Measurements from ENCODE around the gene TAF3.

TAF3 gene

DNA sequence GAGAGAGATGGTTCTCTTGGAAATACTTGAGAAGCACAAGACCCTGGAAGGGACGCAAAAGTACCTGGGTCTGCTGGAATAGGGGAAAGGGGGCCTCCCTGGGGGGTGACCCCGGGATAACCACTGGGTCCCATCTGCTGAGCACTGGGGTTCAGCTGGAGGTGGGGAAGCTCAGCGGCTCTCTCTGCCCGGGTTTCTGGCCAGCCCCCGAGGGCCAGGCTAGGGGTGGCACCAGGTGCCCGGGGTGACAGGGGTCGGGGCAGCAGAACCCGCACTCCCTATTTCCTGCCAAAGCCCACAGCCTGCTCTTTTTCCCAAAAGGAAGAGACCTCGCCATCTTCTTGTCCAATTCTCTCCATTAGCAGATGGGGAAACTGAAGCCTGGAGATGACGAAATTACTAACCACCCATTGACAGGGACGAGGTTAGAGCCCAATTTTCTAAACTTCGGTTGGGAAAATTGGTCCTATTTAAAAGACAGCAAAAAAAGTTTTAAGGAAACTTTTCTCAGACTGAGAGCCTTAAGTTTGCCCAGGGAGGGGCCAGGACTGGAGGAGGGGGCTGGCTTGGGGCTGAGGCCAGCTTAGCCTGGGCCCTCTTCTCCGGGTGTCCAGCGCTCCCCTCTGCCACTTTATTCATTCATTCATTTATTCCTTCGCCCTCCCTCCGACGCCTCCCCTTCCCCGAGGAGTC, 218.3 kb downstream of the TAF3 start:
- DNase-seq = peak in 1 of 6 experiments; percentile 41

DNA sequence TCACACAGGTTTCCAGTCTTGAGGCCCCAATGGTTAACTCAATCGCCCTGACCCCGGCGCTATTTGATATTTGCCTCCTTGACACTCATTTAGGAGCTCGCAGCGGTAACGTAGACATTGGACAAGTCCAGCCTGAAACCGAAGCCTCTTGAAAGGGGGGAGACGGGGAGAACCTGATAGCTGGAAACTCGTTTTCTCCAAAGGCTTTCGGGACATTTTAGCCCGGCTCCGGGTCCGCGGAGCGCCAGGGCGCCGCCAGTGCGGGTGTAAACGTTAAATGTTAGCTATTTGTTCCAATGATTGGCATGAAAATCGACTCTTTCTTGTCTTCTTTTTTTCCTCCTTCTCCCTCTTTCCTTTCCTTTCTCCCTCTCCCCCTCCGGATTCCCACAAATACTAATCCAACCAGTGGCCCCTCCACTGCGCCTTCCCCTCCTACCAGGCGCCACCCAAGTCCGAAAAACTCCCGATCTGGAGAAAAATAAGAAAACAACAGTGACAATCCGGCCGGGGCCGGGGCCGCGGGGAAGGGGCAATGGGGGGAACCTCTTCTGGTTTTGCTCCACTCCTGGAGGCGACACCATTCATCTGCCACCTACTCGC, 219.0 kb downstream of the TAF3 start:
- peak in 3 of 6 experiments; percentile 21 to 53 (median 28) for DNase-seq

DNA sequence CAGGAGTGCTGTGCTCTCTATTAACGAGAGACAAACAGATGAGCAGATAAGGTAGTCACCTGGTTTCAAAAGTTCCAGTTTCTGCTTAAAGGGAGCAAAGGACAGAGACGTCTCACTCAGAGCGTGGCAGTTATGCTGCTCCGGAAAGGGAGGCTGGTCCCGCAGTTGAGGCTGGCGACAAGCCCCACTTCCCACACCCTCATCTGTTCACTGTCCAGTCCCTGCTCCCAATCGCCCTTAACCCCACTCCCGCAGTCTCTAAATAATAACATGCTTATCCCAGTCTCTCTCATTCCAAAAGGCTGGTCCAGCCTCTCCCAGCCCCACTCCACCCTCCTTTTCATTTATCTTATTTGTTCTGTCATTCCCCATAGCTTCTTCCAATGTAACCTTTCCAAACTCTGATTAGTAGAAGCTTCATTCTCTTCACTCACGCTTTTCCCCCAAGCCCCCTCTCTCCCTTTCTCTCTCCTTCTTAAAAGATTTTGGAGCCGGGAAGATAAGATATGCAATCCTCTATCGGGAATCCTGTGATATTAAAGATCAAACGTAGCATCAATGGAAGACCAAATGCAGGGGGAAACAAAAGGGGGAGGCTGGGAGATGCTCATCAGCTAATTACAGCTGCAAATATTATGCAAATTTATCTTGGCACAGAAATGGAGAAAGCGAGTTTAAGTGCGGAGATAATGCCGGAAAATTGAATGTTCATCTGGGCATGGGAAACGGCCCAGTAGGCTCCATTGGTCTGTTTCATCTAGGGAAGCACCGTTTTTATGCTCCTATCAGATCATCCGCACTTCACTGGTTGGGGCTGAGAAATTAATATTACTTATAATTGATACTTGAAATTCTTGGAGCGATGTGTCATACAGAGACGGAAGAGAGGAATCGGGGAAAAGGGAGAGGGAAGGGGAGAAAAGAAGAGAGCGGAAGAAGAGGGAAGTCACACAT, 219.9 kb downstream of the TAF3 start:
- DNase-seq = peak in 1 of 6 experiments; percentile 35

DNA sequence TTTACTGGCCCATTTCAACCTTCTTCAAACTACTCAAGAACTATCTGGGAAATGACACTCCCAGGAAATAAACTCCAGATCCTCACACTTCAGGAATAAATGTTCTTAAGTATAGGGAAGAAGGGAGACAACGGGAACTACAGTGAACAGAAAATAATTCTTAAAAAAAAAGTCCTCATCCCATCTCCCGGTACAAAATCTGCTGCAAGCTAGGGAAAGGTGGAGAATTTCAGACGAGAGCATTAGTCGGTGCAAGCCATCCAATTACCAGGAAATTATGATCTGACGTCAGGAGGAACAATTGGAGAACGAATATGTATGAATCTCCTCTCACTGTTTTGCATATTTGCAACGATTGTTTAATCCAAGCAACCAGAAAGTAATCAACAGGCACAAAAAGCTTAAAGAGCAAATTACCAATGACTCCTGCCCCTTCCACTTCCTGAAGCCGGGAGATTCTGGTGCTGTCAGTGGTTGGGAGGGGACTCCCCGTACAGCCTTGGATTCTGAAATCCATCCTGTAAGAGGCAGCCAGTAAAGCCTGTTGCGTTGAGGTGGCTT, 221.1 kb downstream of the TAF3 start:
- peak in 1 of 6 experiments; percentile 15 for DNase-seq

DNA sequence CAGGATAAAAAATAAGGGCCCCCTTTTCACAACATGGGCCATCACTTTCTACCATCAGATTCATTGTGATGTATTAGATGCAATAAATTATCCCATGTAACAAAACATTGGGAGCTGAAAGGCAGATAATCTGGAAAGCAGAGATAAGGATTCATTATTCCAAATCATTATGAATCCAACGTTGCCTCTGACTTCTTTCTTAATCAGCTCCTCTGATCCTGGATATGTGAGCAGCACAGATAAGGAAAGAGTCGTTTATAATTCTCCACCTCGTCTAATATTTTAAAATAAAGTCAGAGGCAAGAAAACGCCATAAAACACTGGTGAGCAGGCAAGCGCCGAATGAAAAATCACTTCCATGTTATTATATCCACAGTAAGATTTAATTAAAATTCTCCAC, 222.3 kb downstream of the TAF3 start:
- DNase-seq = no peak

DNA sequence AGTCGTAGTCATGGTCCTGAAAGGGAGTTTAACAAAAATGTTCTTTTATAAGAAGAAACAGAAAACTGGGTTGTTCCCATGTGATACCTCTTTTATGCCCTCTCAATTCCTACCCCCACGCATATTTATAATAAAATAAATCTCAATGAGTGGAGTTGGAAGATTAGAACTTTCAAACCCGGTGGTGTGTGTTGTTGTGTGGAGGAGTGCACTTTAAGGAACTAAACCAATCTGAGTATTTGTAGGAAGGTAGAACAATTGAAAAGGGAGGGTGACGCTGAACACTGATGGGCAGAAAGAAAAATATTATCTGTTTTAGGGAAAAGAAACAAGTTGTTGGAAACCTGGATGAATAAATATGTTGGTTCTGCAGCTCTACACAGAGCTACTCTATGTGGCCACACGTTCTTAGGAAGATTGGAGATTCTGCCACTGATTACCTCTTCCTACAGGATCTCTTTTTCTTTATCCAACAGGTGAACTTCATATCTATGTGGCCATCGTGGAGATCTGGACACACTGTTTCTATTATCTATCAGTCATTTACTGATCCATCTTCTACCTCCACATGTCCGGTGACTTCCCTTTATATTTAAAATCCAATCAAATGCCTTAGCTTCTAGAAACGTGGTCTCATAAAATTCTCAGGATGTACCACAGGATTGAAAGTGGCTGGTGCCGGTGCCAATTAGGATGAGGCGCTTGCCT, 223.1 kb downstream of the TAF3 start:
- peak in 1 of 6 experiments; percentile 37 for DNase-seq

DNA sequence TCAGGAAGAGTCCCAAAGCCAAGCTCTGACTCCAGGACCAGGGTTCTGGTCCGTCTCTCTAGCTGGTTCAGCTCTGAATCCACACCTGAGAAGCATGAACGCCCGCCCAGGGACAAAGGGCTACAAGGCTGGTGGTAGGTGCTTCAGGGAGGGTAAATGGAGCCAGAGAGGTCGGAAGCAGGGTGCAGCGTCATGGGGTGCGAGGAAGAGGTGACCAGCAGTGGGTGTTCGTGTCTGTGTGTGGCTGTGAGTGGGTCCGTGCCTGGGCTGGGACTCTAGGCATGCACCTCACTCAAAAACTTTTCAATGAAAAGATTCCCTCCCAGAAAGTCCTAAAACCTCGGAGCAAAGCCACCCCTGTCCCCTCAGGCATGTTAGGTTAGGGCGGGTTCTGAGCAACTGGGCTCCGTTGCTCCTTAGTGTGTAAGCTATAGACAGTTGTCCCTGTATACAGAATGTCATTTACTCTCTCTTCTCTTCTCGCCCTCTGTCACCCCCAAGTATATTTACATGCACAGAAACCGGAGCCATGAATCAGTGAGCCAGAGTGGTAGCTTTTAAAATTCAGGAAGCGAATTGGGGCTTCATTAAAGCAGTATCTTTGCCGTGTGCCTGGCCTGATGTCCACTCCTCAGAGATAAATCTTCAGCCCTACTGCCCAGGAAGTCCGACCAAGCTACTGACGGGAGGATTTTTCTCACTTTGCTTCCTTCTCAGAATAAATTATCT, 223.9 kb downstream of the TAF3 start:
- peak in 1 of 6 experiments; percentile 37 for DNase-seq

DNA sequence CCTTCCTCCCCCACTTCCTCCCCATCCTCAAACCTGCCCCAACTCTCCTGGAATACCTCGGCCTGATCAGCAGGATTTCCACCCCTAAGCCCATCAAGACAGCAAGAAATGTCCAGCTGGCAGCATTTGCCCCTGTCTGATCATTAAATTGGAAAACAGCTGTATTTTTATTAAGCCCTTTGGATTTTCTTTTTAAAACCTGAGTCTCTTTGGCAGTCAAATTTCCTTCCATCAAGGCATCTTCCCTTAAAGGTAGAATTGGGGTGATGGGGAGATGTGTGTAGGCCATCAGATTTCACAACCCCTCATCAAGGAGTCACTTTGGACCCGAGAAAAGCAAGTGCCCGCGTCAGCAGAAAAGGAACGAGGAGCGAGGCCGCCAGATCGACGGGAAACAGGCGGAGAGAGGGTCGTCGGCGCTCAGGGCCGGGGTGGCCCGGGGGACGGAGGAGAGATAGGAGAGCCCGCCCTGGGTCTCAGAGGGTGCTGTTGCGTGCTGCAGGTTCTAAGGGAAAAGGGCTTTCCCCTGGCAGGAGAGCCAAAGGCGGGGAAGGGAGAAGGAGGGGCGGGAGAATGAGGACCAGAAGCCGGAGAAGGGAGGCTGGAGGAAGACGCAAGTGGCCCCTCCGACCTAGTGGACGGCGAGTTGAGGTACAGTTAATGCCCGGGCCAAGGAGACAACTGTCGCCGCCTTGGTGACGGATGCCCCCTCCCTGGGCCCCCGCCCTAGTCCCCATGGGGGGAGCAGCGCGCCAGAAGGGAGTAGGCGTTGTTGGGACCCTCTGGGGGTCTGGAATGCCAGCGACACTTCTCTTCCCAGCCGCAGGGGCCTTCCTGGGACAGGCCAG, 224.6 kb downstream of the TAF3 start:
- DNase-seq = peak in 1 of 6 experiments; percentile 40

DNA sequence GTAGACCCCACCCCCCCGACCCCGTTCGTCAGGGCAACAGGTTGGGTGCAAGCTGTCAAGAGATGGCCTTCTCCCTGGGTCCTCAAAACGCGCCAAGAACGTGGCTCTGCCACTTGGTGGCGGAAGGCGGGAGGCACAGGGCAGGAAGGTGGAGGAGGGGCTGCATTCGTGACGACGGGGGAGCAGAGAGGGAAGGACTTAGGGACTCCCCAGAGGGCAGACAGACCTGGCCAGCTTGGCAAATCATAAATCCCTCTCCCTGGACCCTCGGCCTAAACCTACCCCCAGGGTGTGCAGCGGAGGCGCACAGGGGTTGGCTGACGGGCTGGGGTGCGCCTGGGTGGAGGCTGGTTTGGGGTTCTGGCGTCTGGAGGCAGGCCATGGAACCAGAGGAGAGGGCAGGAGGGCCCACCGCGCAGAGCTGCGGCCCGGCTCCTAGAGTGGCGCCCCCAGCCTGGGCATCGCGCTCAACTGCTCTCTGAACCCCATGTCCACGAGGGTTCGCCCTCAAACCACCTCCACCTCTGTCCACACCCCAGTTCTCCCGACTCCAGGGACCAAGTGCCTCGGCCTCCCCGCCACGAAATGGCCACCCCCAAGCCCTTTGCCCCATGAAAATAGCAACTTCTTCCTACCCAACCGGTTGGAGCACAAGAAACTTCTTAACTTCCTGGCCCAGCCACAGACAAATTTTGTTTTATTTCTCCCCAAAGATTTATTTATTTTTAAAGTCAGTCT, 225.4 kb downstream of the TAF3 start:
- peak; percentile 14 to 51 (median 33) for DNase-seq

DNA sequence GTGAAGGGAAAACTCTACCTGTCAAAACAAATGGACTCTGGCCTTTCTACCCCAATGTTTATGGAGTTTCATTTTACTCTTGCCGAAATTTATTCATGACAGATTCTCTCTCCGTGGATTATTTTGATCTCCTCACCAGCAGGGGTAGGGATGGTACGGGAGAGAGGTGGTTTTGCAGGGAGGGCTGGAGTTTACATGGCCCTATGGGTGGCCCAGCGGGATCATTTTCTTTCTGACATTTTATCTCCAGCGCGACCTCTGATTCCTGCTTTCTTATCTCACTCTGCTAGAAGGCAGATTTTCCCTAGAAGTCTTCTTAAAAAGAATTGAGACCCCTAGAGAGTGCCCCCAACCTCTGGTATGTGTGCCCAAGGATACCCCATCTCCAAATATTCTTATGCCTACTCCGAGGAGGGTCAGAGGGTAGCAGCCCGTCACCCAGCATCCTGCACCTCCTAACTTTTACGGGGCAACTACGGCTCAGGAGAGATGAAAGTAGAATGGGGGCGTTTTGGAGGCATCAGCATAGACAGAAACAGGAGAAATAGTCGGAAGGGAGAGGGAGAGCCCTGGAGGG, 226.1 kb downstream of the TAF3 start:
- peak in 1 of 6 experiments; percentile 40 for DNase-seq

DNA sequence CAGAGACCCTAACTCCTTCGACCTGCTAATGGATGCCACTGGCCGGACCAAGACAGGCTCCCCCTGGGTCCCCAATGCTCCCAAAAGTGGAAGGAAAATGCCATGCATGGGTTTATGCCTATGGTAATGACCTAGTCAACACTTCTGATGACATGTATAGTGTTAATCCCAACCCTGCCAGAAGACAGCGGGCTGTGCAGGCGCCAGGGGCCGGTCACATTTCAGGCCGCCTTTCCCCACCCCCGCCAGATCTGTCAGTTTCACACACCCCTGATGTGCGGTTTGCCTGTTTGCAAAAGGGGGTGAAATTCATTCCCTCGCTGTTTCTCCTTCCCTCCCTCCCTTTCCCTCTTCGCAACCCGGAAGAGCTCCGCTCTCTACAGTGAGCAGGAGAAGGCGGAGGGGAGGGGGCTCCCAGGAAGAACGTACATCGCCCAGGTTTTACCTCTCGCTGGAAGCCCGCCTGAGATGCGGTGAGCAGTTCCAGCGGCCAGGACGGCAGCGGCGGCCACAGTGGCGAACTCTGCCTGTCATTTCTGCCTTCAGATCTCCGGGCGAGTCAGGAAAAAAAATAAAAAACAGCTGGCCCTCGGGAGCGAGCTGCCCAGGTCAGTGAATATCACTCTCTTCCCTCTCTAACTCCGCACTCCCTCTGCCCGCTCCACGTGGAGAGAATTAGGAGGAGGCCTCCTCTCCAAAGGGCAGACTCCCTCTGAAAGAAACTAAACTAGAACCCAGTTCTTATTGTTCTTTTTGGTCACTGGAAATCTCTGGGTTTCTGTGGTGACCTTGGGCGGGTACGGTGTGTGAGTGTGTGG, 226.8 kb downstream of the TAF3 start:
- DNase-seq = peak in 2 of 6 experiments; percentile 12 to 34

DNA sequence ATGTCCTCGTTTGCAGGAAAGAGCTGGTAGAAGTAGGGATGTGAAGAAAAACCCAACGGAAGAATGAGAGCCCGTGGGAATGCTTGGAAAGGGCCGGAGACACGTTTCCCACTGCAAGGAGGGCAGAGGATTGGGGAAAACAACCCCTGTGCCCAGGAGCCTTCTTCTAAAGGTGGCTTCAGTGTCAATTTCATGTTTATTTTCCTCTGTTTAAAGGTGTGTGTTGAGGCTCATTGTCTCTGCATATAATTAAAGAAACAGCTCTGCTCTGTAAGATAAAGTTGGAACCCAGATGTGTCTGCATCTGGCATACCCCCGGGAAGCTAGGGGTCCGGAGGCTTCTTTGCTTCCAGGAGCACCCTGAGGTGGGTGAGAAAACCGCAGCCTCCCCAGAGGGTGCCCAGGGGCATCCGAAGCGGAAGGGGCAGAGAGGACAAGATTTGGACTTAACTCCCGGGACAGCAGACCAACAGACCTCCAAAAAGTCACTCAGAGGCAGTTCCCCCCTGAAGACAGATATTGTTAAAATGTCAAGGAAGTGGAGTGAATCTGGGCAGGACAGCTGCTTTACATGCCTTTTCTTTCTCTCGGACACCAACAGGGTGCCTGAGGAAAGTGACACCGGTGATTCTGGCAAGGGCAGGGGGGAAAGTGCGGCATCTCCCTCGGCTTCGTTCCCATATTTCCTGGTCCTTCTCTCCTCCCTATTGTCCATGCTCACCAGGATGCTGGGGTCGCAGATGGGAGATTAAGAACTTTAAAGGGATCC, 227.6 kb downstream of the TAF3 start:
- peak in 3 of 6 experiments; percentile 22 to 61 (median 40) for DNase-seq

DNA sequence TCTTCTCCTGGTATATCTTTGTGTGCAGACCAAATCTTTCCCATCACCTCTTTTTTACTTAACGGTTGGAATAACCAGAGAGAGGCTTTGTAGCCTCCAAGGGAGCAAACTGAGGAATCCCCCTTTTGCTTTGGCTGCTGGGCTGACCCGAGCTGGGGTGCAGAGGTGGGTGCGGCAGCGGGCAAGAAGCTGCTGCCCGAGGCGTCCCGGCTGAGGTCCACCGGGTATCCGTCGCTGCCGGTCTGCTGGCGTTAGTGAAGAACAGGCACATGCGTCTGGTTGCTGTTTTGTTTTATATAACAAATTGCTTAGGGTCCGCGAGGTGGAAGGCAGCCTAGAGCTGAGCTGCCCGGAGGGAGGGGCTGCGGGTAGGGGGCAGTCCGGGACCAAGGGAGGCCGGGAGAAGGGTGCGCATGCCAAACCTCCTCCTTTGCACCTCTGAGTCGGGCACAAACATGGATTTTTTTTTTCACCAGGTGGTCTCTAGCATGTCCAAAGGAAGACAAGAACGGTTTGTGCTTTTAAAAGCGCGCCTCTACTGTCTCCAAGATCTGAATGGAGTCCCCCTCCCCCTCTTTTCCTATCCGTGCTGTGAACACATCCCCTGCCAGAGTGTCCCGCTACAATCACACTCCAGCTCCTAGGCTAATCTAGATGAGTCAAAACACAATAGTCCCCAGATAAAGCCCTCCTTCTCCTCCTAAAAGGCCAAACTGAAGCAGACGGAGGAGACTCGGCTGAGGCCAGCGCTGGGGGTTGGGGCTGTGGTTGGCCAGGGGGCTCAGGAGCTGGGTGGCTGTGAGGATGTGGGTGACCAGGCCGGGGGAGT, 229.4 kb downstream of the TAF3 start:
- DNase-seq = peak in 2 of 6 experiments; percentile 17 to 45

DNA sequence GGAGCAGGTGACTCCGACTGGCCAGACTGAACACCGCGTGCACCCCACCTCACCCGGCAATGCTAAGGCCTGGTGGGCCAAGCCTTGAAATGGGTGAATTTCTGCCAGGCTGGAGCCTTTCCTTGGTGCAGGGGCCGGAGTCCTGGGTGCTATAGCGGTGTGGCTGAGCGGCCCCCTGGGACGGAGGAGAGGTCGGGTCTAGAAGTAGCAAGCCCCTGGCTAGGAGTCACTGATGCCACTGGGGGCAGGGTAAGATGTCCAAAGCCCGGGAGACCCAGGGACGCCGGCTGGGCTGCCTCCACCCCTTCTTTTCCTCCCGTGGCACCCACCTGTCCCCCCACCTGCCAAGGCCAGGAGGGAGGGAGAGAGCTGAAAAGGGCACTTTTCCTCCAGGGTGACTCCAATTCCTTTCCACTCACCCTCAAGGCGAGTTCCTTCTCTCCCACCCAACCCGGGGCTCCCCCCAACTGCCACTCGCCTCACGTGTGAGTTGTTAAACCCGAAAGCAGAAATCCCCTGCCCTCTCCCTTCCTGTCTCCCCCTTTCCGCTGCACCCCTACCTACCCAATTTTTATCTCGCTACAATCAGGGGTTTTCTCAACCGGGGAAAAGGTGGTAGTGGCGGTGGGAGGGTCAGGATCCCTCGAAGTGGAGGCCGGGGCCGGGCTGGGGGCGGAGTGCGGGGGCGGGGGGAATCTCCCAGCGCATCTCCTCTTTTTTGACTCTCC, 230.1 kb downstream of the TAF3 start:
- peak; percentile 10 to 58 (median 46) for DNase-seq

DNA sequence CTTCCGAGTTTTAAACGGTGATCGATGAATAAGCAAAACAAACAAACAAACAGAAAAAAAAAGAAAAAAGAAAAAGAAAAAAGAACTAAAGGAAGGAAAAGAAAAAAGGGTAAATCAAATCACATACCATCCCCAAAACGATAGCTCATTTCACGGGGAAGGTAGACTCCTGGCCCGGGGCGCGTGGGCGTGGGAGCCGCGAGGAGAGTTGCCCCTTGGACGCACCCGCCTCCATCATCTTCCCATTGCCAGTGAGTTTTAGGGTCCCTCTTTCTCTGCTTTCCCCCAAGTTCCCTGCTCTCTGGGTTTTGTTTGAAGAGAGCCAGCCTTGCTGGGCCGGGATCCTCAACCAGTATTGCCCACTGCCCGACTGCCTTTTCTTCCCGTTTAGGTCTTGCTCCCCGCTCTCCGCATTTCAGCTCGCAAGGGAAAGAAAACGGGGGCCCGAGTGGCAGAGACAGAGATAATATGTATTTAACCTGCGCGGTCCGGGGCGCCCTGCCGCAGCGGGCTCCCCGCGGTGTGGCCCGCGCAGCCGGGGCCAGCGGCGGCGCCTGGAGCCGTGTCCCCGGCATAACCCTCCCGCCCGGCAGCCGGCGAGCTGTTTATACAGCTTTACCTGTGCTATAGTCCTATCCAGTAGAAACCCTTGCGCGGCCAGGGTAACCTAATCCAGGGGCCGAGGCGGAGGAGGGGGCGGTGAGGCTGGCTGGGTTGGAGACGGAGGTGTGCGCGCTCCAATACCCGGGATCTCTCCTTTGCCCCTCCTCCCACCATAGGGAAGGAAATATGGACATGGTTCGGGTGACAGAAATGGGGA, 230.9 kb downstream of the TAF3 start:
- peak in 2 of 6 experiments; percentile 24 to 37 for DNase-seq
